Activated CD8-positive, alpha-beta T cell treated with anti-CD3 and anti-CD28 coated beads, Interleukin-2, amount 10 ng/mL, durations not matched to agents 7 days and 5 days (primary cell): Measurements from ENCODE around the gene BZW1. TPM values are rescaled to one million over a fixed set of nuclear protein-coding genes. Genes with fewer than 3 reads are reported as not detected.
A peak's percentile ranks its signal among the peaks of the same experiment; 100 is the strongest.
"Not testable (repeated sequence)": the region's sequence is repeated elsewhere in the genome, so short reads cannot be mapped to it uniquely, and the experiment has no call there.

ENCODE experiments used
- ATAC-seq: fragments of 150-1000 bp; cut with Tn5 transposase; one replicate; pipeline ENCODE4 v1.10.0; 2021; ENCODE audit warnings: moderate library complexity
- CTCF ChIA-PET: fragments of 350-600 bp; sonication (Branson Sonifier 250); formaldehyde crosslinking; loops from one replicate; lab custom pipeline; 2021; ENCODE audit warnings: antibody characterized with exemption; lab: Charles Lee
- POLR2A ChIA-PET: fragments of 350-600 bp; sonication (Branson Sonifier 250); formaldehyde crosslinking; loops from one replicate; lab custom pipeline; 2021; ENCODE audit warnings: antibody characterized with exemption; lab: Charles Lee
- DNase-seq: peaks from one replicate; pipeline ENCODE4 v3.0.0-alpha.2; 2020
- H3K27ac Mint-ChIP-seq: one replicate; pipeline ENCODE4 v1.8.0; 2021; ENCODE audit warnings: mild to moderate bottlenecking, mixed read lengths
- H3K27me3 Mint-ChIP-seq: one replicate; pipeline ENCODE4 v1.8.0; 2021; ENCODE audit warnings: low read depth, mixed read lengths
- H3K36me3 Mint-ChIP-seq: one replicate; pipeline ENCODE4 v1.8.0; 2021; ENCODE audit warnings: low read depth, mixed read lengths
- H3K4me1 Mint-ChIP-seq: one replicate; pipeline ENCODE4 v1.8.0; 2021; ENCODE audit warnings: low read depth, mixed read lengths
- H3K4me3 Mint-ChIP-seq: one replicate; pipeline ENCODE4 v1.8.0; 2021; ENCODE audit warnings: mild to moderate bottlenecking, mixed read lengths
- H3K9me3 Mint-ChIP-seq: one replicate; pipeline ENCODE4 v1.8.0; 2022; ENCODE audit warnings: mixed read lengths; ENCODE audit not compliant: insufficient read depth
- total RNA-seq, 2 experiments: library from RNA; stranded (reverse); gene quantifications; one replicate each; pipeline ENCODE4 v1.2.3, GENCODE V29; 2021

The BZW1 gene
- total RNA-seq, 2 experiments from 2014 or later = 276 to 304 TPM

DNA sequence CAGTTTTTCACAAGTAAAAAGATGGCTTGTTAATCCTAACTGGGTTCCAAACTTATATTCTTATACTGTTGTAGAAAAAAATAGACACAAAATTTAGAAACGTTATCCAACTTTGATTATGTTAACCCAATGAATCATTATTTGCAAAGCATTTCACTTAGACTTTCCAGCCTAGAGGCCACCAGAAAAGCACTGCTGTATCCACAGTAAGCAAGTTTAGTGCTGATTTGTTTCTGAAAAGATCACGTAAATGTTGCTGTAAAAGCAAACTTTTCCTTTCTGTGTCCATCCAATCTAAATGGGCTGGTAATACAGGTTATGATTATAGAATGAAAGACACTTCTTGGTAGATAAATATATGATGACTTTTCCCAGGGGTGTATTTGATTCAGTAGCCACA lies 17.6 kb upstream of the BZW1 start:
- no peak for DNase-seq
- ATAC-seq = no peak
- POLR2A ChIA-PET = no interaction called here
- no peaks in the 10 kb centered on the region for H3K9me3 Mint-ChIP-seq
- H3K27me3 Mint-ChIP-seq = peaks cover 9% of the 10 kb centered on the region
- no peaks in the 10 kb centered on the region for H3K36me3 Mint-ChIP-seq
- CTCF ChIA-PET = no interaction called here
- no peak overlapping the region for H3K27ac Mint-ChIP-seq
- H3K4me1 Mint-ChIP-seq = no peaks in the 10 kb centered on the region
- H3K4me3 Mint-ChIP-seq = no peak overlapping the region

DNA sequence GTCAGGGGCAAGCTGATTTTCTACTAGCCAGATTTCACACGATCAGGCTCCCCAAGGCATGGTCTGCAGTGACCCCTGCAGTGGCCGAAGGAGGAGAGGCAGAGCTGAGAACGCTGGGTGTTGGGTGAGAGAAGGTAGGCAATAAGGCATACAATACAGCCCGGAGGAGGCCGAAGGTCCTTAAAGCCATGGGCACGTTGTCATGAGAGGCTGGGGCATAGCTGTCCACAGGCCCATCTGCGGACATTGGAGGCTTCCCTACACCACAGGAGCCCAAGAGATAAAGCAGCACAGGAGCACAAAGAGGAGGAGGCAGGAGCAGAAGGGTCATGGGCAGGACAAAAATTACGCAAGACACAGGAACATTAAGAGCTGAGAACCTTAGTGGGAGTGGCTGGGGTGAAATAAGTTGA lies 16.7 kb upstream of the BZW1 start:
- DNase-seq (no peak), ATAC-seq (no peak)
- Mint-ChIP-seq H3K27me3 (peaks cover 6% of the 10 kb centered on the region), H3K9me3 (no peaks in the 10 kb centered on the region), H3K36me3 (no peaks in the 10 kb centered on the region), H3K4me1 (no peaks in the 10 kb centered on the region), H3K27ac (no peak overlapping the region), H3K4me3 (no peak overlapping the region)
- ChIA-PET CTCF (interaction anchor here (0.6 kb wide), 1 partner anchor 29 kb away, joined by 3 read pairs; no protein-coding TSS in a partner anchor), POLR2A (interaction anchor here (0.7 kb wide), 1 partner anchor 271 kb away, joined by 3 read pairs; no protein-coding TSS in a partner anchor)

DNA sequence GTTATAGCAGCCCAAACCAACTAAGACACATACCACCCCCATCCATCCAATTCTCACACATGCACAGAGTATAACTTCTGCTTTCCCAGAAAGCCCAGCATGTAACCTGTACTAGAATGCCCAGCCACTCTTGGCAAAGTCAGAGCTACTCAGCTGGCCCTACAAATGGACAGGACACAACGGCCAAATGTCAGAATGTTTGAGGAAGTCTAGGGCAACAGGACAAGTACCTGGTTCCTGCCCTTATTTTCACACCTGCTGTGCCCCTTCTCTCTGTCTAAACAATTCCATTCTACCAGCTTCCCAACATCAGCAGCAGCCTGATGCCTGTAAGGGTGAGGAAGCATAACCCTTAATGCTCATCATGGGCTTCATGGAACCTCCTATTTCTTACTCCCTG lies 15.1 kb upstream of the BZW1 start:
- DNase-seq (no peak), ATAC-seq (no peak)
- CTCF ChIA-PET = interaction anchor here (1.4 kb wide), 1 partner anchor 47 kb away, joined by 3 read pairs; no protein-coding TSS in a partner anchor
- no peak overlapping the region for H3K27ac Mint-ChIP-seq
- peaks cover 2% of the 10 kb centered on the region for H3K36me3 Mint-ChIP-seq
- H3K4me1 Mint-ChIP-seq = no peaks in the 10 kb centered on the region
- peaks cover 6% of the 10 kb centered on the region for H3K27me3 Mint-ChIP-seq
- H3K4me3 Mint-ChIP-seq = no peak overlapping the region
- no peaks in the 10 kb centered on the region for H3K9me3 Mint-ChIP-seq
- POLR2A ChIA-PET = no interaction called here

DNA sequence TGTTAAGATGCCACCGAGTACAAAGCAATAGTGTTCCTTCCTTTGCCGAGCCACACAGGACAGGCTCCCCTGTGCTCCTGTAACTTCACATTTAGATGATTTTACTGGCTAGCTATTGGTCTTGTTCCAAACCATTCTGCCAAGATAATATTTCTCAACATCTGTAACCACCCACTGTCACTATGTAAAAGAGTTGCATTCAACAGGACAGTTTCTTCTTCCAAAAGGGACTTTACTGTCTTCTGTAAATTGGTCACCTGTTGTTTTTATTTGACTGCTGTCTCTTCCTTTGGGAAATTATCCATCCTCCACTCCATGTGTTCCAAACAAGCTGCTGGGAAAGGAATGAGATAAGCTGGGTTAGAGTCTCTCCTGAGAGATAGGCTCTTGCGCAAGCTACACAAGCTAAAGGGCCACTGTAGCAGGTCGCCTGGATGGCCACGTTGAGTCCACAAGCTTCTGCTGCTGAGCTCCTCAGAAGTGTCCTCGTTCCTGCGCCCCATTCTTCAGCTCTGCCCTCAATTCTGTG lies 14.4 kb upstream of the BZW1 start:
- CTCF ChIA-PET = interaction anchor here (1.4 kb wide), 1 partner anchor 48 kb away, joined by 3 read pairs; no protein-coding TSS in a partner anchor
- no peak overlapping the region for H3K27ac Mint-ChIP-seq
- no peak overlapping the region for H3K4me3 Mint-ChIP-seq
- H3K27me3 Mint-ChIP-seq = peaks cover 8% of the 10 kb centered on the region
- ATAC-seq (no peak), DNase-seq (no peak)
- H3K9me3 Mint-ChIP-seq = no peaks in the 10 kb centered on the region
- no peaks in the 10 kb centered on the region for H3K4me1 Mint-ChIP-seq
- peaks cover 3% of the 10 kb centered on the region for H3K36me3 Mint-ChIP-seq
- POLR2A ChIA-PET = no interaction called here

DNA sequence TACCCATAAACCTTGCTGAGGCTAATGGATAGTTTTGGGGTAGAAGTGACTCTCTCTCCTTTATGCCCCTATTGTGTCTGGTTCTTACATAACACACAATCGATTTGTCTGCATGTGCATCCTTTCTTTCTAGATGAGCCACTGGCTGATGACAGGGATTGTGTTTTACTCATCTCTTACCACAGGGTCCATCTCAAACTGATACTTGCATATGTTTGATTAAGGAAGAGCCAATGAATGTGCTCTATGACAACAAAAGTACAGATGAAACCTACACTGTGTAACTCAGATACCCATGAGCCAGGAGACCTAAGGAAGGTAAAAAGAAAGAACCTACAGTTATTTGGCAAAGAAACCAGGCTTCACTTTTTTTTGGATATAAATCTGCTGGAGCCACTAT lies 13.2 kb upstream of the BZW1 start:
- Mint-ChIP-seq H3K36me3 (peaks cover 3% of the 10 kb centered on the region), H3K4me3 (no peak overlapping the region), H3K27me3 (peaks cover 11% of the 10 kb centered on the region), H3K27ac (no peak overlapping the region), H3K9me3 (no peaks in the 10 kb centered on the region), H3K4me1 (no peaks in the 10 kb centered on the region)
- POLR2A ChIA-PET = no interaction called here
- CTCF ChIA-PET = no interaction called here
- DNase-seq = no peak
- ATAC-seq = no peak

DNA sequence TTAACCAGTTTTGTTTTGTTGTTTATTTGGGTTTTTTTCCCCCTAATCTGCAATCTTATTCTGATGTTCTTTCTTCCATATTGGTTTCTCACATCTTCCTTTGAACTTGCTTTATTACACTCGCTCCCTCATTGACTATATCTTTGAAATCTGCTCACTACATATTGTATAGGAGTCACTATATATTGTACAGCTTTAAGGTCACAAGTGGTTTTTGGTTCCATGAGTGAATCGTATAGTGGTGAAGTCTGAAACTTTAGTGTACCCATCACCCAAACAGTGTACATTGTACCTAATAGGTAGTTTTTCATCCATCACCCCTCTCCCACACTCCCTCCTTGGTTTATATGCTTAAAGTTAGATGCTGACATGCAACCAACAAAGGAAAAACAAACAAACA lies 11.3 kb upstream of the BZW1 start:
- no peak overlapping the region for H3K27ac Mint-ChIP-seq
- H3K36me3 Mint-ChIP-seq = peaks cover 3% of the 10 kb centered on the region
- no peaks in the 10 kb centered on the region for H3K4me1 Mint-ChIP-seq
- DNase-seq (peak; percentile 1), ATAC-seq (no peak)
- ChIA-PET CTCF (interaction anchor here (1.5 kb wide), 1 partner anchor 87 kb away, joined by 3 read pairs; no protein-coding TSS in a partner anchor), POLR2A (no interaction called here)
- H3K9me3 Mint-ChIP-seq = no peaks in the 10 kb centered on the region
- H3K4me3 Mint-ChIP-seq = no peak overlapping the region
- H3K27me3 Mint-ChIP-seq = peaks cover 7% of the 10 kb centered on the region

DNA sequence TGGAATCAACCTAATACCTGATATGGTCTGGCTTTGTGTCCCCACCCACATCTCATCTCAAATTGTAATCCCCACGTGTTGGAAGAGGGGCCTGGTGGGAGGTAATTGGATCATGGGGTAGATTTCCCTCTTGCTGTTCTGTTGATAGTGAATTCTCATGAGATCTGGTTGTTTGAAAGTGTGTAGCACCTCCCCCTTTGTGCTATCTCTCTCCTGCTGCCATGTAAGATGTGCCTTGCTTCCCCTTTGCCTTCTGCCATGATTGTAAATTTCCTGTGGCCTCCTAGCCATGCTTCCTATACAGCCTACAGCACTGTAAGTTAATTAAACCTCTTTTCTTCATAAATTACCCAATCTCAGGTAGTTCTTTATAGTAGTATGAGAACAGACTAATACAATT lies 10.3 kb upstream of the BZW1 start:
- H3K27me3 Mint-ChIP-seq, DNase-seq, H3K36me3 Mint-ChIP-seq, ATAC-seq, H3K9me3 Mint-ChIP-seq, POLR2A ChIA-PET, H3K4me3 Mint-ChIP-seq, H3K4me1 Mint-ChIP-seq, H3K27ac Mint-ChIP-seq, CTCF ChIA-PET: not testable (repeated sequence)

DNA sequence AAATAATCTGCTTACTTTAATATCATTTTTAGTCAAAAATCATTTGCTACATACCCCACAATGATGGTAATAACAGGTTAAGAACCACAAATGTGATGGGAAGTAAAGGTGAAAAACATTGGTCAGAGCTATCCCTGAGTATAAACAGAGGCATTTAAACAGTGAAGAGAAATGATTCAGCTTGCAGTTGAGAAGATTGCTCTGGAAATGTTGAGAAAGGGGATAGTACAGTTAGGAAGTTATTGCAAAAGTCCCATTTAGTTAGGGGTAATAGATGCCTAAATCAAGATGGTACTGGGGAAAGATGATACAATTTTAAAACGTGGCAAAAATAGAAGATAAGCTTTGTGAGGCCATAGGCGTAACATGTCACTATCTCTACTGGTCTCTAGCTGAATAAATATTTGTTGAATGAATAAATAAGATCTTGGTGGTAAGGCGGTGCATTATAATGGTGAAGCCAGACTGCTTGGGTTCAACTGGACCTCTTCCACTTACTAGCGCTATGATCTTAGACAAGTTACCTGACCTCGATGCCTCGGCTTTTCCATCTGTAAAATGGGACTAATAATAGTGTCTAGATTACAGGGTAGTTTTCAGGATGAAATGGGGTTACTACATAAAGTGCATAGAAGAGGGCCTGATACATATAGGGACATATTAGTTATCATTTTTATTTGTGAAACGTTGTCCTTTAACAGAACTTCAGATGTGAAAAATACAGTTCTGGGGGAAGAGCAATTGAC lies 2.0 kb upstream of the BZW1 start:
- no peaks in the 10 kb centered on the region for H3K9me3 Mint-ChIP-seq
- ChIA-PET CTCF (interaction anchor here (3.0 kb wide), 1 partner anchor 97 kb away, joined by 16 read pairs; no protein-coding TSS in a partner anchor), POLR2A (interaction anchor here (1.1 to 1.3 kb wide), 2 partner anchors 54 to 97 kb away, joined by 3 to 5 read pairs; partner anchors contain the start of gene CLK1)
- H3K4me1 Mint-ChIP-seq = peaks cover 37% of the 10 kb centered on the region
- H3K36me3 Mint-ChIP-seq = peaks cover 23% of the 10 kb centered on the region
- H3K27ac Mint-ChIP-seq = no peak overlapping the region
- H3K4me3 Mint-ChIP-seq = peak overlapping the region; percentile 99
- peaks cover 2% of the 10 kb centered on the region for H3K27me3 Mint-ChIP-seq
- no peak for ATAC-seq
- DNase-seq = peak; percentile 13

DNA sequence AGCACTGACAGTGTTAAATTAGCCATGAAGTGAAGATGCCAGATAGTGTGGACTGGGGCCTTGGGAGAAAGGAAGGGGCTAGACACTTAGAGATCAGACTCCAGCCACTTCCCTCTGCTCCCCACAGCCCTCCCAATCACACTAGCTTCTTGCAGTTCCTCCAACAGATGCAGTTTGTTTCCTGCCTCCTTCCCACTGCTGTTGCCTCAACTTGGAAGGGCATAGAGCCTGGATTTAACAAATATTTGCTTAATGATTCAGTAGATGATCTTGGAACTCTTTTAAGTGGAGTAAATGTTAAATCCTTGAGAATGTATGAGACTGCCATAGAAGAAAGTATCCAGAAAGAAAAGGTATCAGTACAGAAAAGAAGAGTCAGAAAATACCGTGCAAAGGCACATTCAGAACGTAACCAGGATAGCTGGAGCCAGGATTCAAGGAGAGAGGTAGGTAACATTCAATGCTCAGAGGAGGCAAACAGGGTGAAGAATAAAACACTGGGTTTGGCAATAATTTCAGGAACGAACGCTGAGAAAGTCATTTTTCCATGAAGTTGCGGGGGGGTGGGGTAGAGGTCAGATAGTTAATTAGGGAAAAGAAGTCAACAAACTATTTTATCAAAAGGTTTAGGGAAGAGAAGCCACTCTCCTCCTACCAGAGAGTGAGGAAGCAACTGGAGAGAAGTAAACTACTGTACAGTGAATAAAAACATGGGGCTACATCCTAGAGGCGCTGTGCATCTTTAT lies 1.3 kb upstream of the BZW1 start:
- Mint-ChIP-seq H3K27me3 (peaks cover 2% of the 10 kb centered on the region), H3K36me3 (peaks cover 30% of the 10 kb centered on the region)
- POLR2A ChIA-PET = interaction anchor here (1.0 to 1.6 kb wide), 5 partner anchors 18 to 98 kb away, joined by 3 to 17 read pairs (median 5); partner anchors contain the start of gene CLK1

DNA sequence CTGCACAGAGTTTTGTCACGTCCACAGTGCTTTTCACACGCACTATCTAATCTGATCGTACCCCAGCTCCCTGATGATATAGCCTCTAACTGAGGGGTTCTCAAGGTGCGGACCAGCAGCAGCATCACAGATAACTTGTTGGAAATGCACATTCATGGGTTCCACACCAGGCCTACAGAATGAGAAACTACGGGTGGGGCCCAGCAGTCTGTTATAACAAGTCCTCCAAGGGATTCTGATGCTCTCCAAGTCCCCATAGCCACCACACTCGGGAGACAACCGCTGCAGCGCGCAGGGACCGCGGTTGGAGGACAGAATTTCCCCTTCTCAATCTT lies 745 bp upstream of the BZW1 start:
- ATAC-seq (no peak), DNase-seq (no peak)
- peak overlapping the region; percentile 99 for H3K27ac Mint-ChIP-seq
- no peaks in the 10 kb centered on the region for H3K27me3 Mint-ChIP-seq
- POLR2A ChIA-PET = interaction anchor here (1.0 to 1.6 kb wide), 5 partner anchors 15 to 100 kb away, joined by 3 to 17 read pairs (median 5); partner anchors contain the start of gene CLK1
- peaks cover 35% of the 10 kb centered on the region for H3K36me3 Mint-ChIP-seq
- peak overlapping the region; percentile 99 for H3K4me3 Mint-ChIP-seq
- peaks cover 50% of the 10 kb centered on the region for H3K4me1 Mint-ChIP-seq
- CTCF ChIA-PET = interaction anchor here (3.0 kb wide), 1 partner anchor 98 kb away, joined by 16 read pairs; no protein-coding TSS in a partner anchor
- H3K9me3 Mint-ChIP-seq = no peaks in the 10 kb centered on the region

More for the DNA sequence above, 1.3 kb upstream of the BZW1 start:
- Mint-ChIP-seq H3K9me3 (no peaks in the 10 kb centered on the region), H3K27ac (peak overlapping the region; percentile 99), H3K4me3 (peak overlapping the region; percentile 99), H3K4me1 (peaks cover 44% of the 10 kb centered on the region)
- ATAC-seq = no peak
- peak; percentile 18 for DNase-seq
- CTCF ChIA-PET = interaction anchor here (3.0 kb wide), 1 partner anchor 97 kb away, joined by 16 read pairs; no protein-coding TSS in a partner anchor
